Thymus (tissue), 11 donors: ENCODE results near the gene ADGRG1. TPM values are rescaled to one million over a fixed set of nuclear protein-coding genes. Genes with fewer than 3 reads are reported as not detected.

Experiments
- DNase-seq, 9 donors: peaks; one replicate each; pipeline ENCODE4 v3.0.0-alpha.2; 2013; ENCODE audit warnings: low spot score in 9 of 9, low read depth in 6 of 9, missing footprints in 1 of 9
- H3K27ac ChIP-seq, 2 donors: one replicate each; pipeline ENCODE4 v1.5.1; 2013; ENCODE audit warnings: control low read depth in 1 of 2, low read depth in 1 of 2, low read length in 1 of 2, mild to moderate bottlenecking in 1 of 2, moderate library complexity in 1 of 2
- H3K27me3 ChIP-seq, 2 donors: one replicate each; pipeline ENCODE4 v1.5.1; 2013; ENCODE audit warnings: low read length in 1 of 2; ENCODE audit not compliant: control insufficient read depth in 2 of 2, insufficient read depth in 1 of 2
- H3K36me3 ChIP-seq, 2 donors: one replicate each; pipeline ENCODE4 v1.5.1; 2013; ENCODE audit warnings: low read length in 1 of 2, mild to moderate bottlenecking in 1 of 2, moderate library complexity in 1 of 2; ENCODE audit not compliant: control insufficient read depth in 2 of 2, insufficient read depth in 2 of 2
- H3K4me1 ChIP-seq, 2 donors: one replicate each; pipeline ENCODE4 v1.5.1; 2013; ENCODE audit warnings: low read length in 2 of 2; ENCODE audit not compliant: control insufficient read depth in 2 of 2, insufficient read depth in 2 of 2
- H3K4me3 ChIP-seq, 2 donors: one replicate each; pipeline ENCODE4 v1.5.1; 2013; ENCODE audit warnings: low read length in 2 of 2, control low read depth in 1 of 2, mild to moderate bottlenecking in 1 of 2
- H3K9me3 ChIP-seq, 2 donors: one replicate each; pipeline ENCODE4 v1.5.1; 2013; ENCODE audit warnings: low read length in 1 of 2, mild to moderate bottlenecking in 1 of 2; ENCODE audit not compliant: control insufficient read depth in 2 of 2, insufficient read depth in 1 of 2
- WGBS: extraction: QIAGEN DNeasy Blood & Tissue Kit; methylation state at CpG from one replicate; pipeline ENCODE4 v1.1.7; 2013; 5-methylcytosine and 5-hydroxymethylcytosine counted together
- polyA plus RNA-seq: library from polyadenylated mRNA; stranded (reverse); fragments of 200-250 nt; gene quantifications from one replicate; pipeline ENCODE4 v1.2.3, GENCODE V29; 2013
- total RNA-seq: library from RNA; stranded (reverse); fragments of 120-200 nt; gene quantifications from one replicate; pipeline ENCODE4 v1.2.4, GENCODE V29; 2013
- donor health status: healthy.

ADGRG1 gene
- total and polyA plus RNA-seq, 2 donors, result 5.1 to 15.7 TPM

GRCh38 chr16:57643147-57643874, 14.9 kb downstream of the ADGRG1 start:
- 46% methylated on average over 7 of the region's 7 CpGs for WGBS
- peak in 1 of 9 donors; percentile 31 for DNase-seq

DNA sequence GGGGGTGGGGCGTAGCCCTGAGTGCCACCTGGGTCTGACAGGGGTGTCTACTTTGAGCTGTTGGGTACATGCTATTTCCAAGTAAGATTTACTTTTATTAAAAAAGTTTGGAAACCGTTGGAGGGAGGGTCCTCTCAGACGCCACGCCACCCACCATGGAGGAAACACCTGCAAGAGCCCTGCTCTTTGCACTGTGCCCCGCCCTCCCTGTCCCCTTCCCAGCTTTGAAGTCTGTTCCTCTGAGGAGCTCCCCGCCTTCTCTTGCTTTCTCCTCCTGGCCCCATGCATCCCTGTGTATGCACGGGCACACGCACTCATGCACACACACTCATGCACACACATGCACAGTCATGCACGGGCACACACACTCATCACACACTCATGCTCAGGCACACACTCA, 15.5 kb downstream of the ADGRG1 start:
- H3K9me3 ChIP-seq, result peaks cover 0 to 5% of the 10 kb centered on the region in 2 donors
- peak in 8 of 9 donors; percentile 61 to 90 (median 75) for DNase-seq
- peaks cover 0 to 11% of the 10 kb centered on the region in 2 donors for H3K36me3 ChIP-seq
- H3K4me1 ChIP-seq, result peaks cover 62 to 100% of the 10 kb centered on the region in 2 donors
- WGBS, result 5% methylated on average over 9 of the region's 9 CpGs
- no peaks in the 10 kb centered on the region for H3K27me3 ChIP-seq
- H3K4me3 ChIP-seq, result peak overlapping the region in 1 of 2 donors; percentile 3
- H3K27ac ChIP-seq, result peak overlapping the region in 1 of 2 donors; percentile 93

More at GRCh38 chr16:57643147-57643874, 14.9 kb downstream of the ADGRG1 start:
- peak overlapping the region; percentile 56 to 93 for H3K27ac ChIP-seq
- peaks cover 0 to 5% of the 10 kb centered on the region in 2 donors for H3K9me3 ChIP-seq
- peaks cover 64 to 100% of the 10 kb centered on the region in 2 donors for H3K4me1 ChIP-seq
- no peaks in the 10 kb centered on the region for H3K27me3 ChIP-seq
- H3K4me3 ChIP-seq, result peak overlapping the region in 1 of 2 donors; percentile 3
- peaks cover 0 to 10% of the 10 kb centered on the region in 2 donors for H3K36me3 ChIP-seq

GRCh38 chr16:57644383-57645014, 16.1 kb downstream of the ADGRG1 start:
- Histone ChIP-seq H3K9me3 (peaks cover 0 to 5% of the 10 kb centered on the region in 2 donors), H3K36me3 (peaks cover 0 to 14% of the 10 kb centered on the region in 2 donors), H3K4me1 (peaks cover 61 to 97% of the 10 kb centered on the region in 2 donors), H3K4me3 (no peak overlapping the region), H3K27me3 (no peaks in the 10 kb centered on the region), H3K27ac (peak overlapping the region in 1 of 2 donors; percentile 93)
- 80% methylated on average over 11 of the region's 11 CpGs for WGBS
- DNase-seq, result no peak

DNA sequence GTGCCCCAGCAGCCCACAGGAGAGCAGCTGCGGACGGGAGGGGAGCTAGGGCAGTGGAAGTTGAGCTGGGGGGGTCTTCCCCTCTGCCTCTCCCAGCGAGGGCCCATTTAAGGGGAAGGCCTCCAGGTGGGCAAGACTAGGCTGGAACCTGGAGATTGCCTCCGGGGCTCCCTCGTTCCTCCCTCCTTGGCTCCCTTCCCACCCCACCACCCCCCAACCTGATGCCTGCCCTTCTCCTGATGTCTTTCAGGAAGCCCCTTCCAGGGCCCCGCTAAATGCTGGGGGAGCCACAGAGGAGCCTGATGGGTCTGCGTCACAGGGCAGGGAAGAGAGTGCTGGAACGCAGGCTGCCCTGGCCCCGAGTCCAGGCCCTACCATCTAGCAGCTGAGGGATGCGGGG, 16.7 kb downstream of the ADGRG1 start:
- no peaks in the 10 kb centered on the region for H3K27me3 ChIP-seq
- no peak overlapping the region for H3K4me3 ChIP-seq
- peaks cover 0 to 5% of the 10 kb centered on the region in 2 donors for H3K9me3 ChIP-seq
- H3K36me3 ChIP-seq, result peaks cover 0 to 14% of the 10 kb centered on the region in 2 donors
- H3K27ac ChIP-seq, result peak overlapping the region in 1 of 2 donors; percentile 93
- H3K4me1 ChIP-seq, result peaks cover 55 to 91% of the 10 kb centered on the region in 2 donors
- WGBS, result 38% methylated on average over 10 of the region's 10 CpGs
- DNase-seq, result peak in 1 of 9 donors; percentile 44

- 83% methylated on average over 24 of the region's 24 CpGs for WGBS
- no peak for DNase-seq
- H3K4me3 ChIP-seq, result no peak overlapping the region
Measured at GRCh38 chr16:57645691-57646387, 17.4 kb downstream of the ADGRG1 start.

DNA sequence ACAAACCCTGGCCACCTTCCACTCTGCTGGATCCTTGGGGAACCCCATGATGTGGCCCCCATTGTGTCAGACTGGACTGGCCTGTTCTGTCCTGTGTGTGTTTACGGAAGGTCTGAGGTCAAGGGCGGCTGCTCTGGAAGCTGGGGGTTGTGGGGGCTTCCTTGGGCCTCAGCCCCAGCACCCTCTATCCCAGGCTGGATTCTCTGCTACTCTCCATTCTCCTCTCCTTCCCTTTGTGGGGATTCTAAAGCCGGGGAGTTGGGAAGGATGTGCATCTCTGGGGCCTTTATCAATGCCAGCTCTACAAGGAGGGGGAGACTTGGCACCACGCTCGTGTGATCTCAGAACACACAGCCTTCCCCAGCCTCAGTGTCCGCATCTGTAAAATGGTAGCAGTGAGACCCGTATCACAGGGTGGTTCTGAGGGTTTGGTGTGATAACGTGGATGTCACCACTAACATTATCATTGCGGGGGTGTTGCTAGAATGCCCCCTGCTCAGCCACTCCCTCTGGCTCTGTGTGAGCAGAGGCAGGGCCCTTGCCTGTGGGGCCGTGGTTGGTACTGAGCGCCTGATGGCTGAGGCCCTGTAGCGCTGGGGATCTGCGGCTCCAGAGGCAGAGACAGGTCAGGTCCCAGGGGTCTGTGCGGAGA, 18.1 kb downstream of the ADGRG1 start:
- peaks cover 6 to 20% of the 10 kb centered on the region in 2 donors for H3K36me3 ChIP-seq
- peaks cover 0 to 9% of the 10 kb centered on the region in 2 donors for H3K9me3 ChIP-seq
- WGBS, result 65% methylated on average over 14 of the region's 14 CpGs
- peaks cover 46 to 80% of the 10 kb centered on the region in 2 donors for H3K4me1 ChIP-seq
- no peaks in the 10 kb centered on the region for H3K27me3 ChIP-seq
- peak overlapping the region in 1 of 2 donors; percentile 76 for H3K27ac ChIP-seq
- no peak overlapping the region for H3K4me3 ChIP-seq
- peak in 1 of 9 donors; percentile 45 for DNase-seq

More at GRCh38 chr16:57645691-57646387, 17.4 kb downstream of the ADGRG1 start:
- Histone ChIP-seq H3K27ac (peak overlapping the region in 1 of 2 donors; percentile 93), H3K27me3 (no peaks in the 10 kb centered on the region), H3K4me1 (peaks cover 50 to 84% of the 10 kb centered on the region in 2 donors), H3K36me3 (peaks cover 0 to 14% of the 10 kb centered on the region in 2 donors), H3K9me3 (peaks cover 0 to 5% of the 10 kb centered on the region in 2 donors)

- DNase-seq, result peak in 2 of 9 donors; percentile 54 to 69
- H3K4me1 ChIP-seq, result peaks cover 39 to 80% of the 10 kb centered on the region in 2 donors
Measured at GRCh38 chr16:57647136-57647875, 18.9 kb downstream of the ADGRG1 start.

DNA sequence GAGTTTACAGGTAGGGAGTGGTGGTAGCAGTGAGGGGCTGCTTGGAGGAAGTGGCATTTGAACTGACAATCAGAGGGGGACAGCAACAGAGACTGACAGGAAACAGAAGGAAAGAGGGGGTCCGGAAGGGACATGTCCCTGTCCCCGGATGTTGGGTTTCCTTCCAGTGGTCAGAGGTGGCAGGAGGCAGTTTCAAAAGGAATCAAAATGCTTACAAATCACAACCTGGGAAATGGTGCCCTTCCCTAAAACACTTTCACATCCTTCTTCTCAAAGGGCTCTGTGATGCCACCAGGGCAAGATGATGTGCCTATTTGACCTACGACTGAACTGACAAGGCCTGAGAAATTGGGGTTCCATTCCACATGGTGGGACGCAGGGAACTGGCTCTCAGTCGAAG, 19.7 kb downstream of the ADGRG1 start:
- WGBS, result 52% methylated on average over 5 of the region's 5 CpGs
- peaks cover 36 to 72% of the 10 kb centered on the region in 2 donors for H3K4me1 ChIP-seq
- H3K36me3 ChIP-seq, result peaks cover 7 to 21% of the 10 kb centered on the region in 2 donors
- no peak overlapping the region for H3K4me3 ChIP-seq
- H3K27ac ChIP-seq, result peak overlapping the region; percentile 10 to 80
- peaks cover 0 to 11% of the 10 kb centered on the region in 2 donors for H3K9me3 ChIP-seq
- H3K27me3 ChIP-seq, result no peaks in the 10 kb centered on the region
- peak in 1 of 9 donors; percentile 46 for DNase-seq

More at GRCh38 chr16:57647136-57647875, 18.9 kb downstream of the ADGRG1 start:
- no peaks in the 10 kb centered on the region for H3K27me3 ChIP-seq
- 45% methylated on average over 10 of the region's 10 CpGs for WGBS
- H3K36me3 ChIP-seq, result peaks cover 7 to 21% of the 10 kb centered on the region in 2 donors
- H3K9me3 ChIP-seq, result peaks cover 0 to 11% of the 10 kb centered on the region in 2 donors
- peak overlapping the region in 1 of 2 donors; percentile 80 for H3K27ac ChIP-seq
- no peak overlapping the region for H3K4me3 ChIP-seq
